ENCODE results near the gene HIBADH.

HIBADH gene

DNA sequence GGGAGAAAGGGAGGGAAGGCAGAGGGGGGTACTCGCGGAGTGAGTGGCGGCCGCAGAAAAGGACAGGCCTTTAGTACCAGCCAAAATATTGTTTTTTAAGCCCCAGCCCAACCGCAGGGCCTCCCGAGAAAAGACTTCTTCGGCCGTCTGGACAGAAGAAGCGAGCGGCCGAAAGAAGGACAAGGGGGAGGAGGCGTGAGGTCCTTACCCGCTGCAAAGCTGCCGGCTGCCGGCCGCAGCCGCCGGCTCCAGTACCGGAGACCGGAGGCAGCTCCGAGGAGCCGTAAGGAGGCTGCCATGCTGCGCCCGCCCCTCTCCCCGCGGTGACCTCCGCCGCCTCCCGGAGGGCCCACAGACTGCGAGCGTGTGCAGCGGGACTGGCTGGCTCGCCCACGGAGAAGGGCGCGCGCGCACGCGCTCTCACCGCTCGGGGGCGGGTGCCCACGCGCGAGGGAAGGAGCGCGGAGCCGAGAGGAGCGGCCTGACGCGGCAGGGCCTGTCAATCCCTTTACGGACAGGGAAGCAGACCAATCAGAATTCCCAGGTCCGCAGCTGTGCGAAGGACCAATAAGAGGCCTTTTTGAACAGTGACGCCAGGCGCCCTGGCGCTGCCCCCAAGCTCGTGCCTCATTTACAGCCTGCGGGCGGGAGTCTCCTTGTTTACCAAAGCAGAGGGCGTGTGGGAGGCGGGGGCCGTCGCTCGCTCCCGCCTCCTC is at the start of gene HIBADH:
Gene HIBADH, minus strand, starts transcription at position 394 of the 716 bp plus-strand sequence. Its CDS starts 95 bp downstream, at position 299.
- DNase-seq = peak; percentile 97

DNA sequence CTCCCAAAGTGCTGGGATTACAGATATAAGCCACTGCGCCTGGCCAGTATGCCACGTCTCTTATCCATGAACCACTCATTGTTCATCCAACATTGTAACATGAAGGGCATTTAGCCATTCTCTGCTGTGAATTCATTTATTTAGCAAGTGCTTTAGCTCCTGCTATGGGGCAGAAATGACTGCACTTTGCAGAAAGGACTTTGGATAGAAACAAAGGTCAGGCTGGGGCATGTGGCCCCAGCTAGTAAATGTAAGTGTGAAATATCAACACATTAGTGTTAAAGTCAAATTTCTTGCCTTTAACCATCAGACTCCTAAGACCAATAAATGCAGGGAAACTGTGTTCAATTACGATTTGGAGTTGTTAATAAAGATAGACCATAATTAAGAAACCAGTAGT is 49.5 kb upstream of the HIBADH start:
- DNase-seq = no peak

DNA sequence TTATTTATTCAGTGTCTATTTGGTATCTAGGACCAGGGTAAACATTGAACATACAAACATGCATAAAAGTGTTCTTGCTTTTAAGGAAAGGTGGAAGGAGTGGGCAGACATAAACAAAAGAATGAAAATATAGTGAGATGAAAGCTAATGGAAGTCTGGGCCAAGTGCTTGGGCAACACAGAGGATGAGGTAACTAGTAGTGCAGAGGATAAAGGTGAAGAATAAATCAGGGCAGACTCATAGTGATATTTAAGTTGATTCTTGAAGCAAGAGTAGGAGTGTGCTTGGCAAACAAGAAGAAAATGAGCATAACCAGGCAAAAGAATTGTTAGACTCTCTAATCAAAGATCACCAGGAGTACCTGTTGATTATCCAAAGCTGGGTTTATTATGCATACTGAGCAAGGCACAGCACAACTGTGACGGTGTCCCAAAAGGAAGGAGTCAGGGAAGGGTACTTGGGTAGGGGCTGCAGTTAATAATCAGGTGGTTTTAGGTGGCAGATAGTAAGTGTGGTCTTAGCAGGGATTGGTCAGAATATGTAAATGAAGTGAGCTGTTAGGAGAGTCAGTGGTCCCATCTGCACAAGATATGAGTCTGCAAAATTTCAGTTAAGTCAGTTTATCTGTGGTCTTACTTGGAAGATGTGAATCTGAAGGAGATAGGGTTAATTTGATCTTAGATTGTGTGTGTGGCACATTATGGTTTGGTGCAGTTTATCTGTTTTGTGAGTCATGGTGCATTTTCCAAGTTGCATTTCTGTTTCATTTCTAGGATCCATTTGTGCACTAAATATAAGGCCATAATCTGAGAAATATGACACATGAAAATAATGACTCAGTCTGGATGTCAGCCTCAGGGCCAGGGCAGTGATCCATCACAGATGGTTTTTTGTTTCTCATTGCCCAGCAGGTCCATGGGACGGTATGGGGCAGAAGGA is 46.7 kb upstream of the HIBADH start:
- DNase-seq = peak; percentile 48

DNA sequence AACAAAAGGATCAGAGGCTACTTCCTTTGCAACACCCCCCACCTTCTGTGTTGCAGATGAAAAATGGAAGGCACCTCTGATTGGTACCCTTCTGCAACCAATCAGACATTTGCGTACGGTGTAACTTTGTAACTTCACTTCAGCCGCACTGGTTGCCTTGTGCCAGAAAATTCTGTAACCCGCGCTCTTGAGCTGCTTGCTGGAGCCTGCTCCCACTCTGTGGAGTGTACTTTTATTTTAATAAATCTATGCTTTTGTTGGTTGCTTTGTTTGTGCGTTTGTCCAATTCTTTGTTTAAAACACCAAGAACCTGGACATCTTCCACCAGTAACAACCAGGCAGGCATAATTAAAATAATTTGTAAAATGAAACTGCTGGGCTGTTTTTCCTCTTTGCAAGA is 45.8 kb upstream of the HIBADH start:
- no peak for DNase-seq

DNA sequence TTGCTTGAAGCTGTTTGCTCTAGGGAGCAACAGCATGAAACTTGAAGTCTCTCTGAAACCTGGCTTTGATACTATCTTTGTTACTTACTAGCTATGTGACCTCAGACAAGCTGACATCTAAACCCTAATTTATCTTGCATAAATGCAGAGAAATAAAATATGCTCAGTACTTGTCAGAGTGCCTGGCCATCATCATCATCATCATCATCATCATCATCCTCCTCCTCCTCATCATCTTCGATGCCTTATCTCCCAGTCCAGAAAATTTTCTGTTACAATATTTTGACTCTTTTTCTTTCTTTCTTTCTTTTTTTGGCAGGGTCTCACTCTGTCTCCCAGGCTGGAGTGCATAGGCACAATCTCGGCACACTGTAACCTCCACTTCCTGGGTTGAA is 42.5 kb upstream of the HIBADH start:
- DNase-seq = no peak

GRCh38 chr7:27704422-27705199 is 41.9 kb upstream of the HIBADH start:
- DNase-seq = no peak

- no peak for DNase-seq
Observed at GRCh38 chr7:27703181-27703580, 40.5 kb upstream of the HIBADH start.

GRCh38 chr7:27700501-27700900 is 37.8 kb upstream of the HIBADH start:
- DNase-seq = no peak

- DNase-seq = no peak
Observed at GRCh38 chr7:27699751-27700150, 37.1 kb upstream of the HIBADH start.

DNA sequence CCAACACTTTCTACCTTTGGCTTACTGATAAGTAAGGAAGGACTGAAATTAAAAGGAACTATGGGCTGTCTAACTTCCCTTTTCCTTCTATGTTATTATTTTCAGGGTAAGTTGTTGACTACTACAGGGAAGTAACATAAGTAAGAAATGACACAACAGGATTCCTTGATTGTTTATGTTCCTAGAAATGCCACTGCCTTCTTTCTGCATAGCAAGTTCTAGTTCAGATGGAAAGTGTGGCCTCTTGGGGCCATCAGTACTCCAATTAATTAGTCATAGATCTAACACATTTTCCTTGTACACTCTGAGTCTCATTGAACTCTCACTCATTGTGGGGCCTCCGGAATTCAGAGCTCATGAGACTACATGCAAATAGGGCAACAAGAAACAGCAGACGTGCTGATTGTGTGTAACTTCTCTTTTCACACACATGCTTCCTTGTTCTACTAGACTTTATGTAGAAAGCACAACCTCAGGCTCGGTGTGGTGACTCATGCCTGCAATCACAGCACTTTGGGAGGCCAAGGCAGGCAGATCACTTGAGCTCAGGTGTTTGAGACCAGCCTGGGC is 35.3 kb upstream of the HIBADH start:
- DNase-seq = no peak

- no peak for DNase-seq
Observed at GRCh38 chr7:27695096-27695495, 32.4 kb upstream of the HIBADH start.

DNA sequence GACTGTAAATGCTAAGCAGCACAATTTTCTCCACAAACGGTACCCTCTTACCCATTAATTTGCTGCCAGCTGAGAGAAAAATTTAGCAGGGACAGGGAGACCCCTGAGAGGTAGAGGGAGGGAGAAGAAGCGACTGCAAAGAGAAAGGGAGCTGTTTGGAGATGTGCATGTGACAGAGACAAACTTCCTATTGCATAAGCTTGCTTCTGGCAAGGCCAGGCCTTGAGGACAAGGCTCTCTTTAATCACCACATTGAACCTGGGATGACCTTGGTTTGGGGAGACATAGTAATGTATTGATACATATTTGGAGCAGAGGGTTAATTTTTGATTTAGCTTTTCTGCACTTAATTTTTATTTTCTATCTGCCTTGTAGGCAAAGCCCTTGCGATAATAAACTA is 31.1 kb upstream of the HIBADH start:
- no peak for DNase-seq

- DNase-seq = no peak
Observed at GRCh38 chr7:27690649-27691048, 28.0 kb upstream of the HIBADH start.

- DNase-seq = no peak
Observed at GRCh38 chr7:27689591-27690164, 27.0 kb upstream of the HIBADH start.

DNA sequence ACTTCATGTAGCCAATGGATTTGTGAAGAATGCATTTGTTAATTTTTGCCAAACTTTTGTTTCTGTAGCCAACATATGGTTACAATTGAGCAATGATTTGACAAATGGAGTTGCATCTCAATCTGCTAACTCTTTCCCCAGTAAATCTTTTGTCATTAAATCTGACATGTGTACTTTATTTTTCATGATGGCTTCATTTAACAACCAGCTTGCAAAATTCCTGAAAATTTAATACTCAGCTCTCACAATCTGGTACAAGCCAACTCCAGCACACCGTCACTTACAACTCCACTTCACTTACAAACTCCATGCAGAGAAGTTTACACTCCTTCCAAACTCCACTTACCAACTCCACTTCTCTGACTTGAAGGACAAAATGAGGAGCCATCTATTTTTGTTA is 26.5 kb upstream of the HIBADH start:
- no peak for DNase-seq

DNA sequence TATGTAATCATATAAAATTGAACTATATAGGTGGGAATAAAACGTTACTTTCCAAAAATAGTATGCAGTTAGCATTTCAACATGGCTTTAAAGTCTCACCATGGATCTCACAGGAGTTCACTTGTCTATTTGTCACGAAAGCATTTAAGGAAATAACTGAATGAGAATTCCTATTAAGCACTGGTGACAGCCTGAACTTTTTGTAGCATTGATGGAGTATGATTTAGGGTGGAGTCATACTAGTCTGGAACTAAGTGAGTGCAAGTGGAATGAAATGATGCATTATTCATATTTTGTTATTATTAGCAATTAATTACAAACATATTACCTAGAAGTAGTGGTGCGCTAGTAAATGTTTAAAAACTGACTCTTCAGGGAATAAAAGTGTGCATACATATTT is 26.0 kb upstream of the HIBADH start:
- DNase-seq = no peak

- DNase-seq = no peak
Observed at GRCh38 chr7:27688056-27688455, 25.4 kb upstream of the HIBADH start.

DNA sequence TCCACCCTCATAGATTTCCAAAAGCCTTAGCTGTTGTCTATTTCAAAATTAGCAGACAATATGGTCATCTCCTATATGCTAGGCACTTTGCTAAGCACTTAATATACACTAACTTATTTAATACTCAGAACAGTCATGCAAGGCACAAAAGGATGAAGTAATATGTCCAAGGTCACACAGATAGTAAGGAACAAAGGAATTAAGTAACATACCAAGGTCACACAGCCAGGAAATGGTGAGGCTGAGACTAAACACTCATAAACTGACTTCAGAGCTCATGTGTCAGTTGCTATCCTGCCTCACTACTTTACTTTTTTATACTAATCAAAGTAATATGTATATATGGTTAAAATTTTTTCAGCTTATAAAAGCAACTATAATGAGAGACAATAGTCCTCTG is 23.6 kb upstream of the HIBADH start:
- DNase-seq = no peak

- no peak for DNase-seq
Observed at GRCh38 chr7:27685893-27686292, 23.2 kb upstream of the HIBADH start.

DNA sequence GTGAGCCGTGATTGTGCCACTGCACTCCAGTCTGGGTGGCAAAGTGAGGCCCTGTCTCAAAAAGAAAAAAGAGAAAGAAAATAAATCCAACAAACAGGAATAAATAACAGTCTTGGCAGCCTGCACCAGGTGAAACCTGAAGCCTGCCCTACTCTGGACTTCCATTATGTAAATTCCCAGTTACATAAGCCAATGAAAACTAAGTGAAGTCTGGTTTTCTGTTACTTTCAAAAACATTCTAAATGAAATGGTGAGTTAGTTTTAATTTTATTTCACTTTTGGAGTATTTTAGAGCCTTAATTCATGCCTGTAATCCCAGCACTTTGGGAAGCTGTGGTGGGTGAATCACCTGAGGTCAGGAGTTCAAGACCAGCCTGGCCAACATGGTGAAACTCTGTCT is 22.5 kb upstream of the HIBADH start:
- DNase-seq = no peak

GRCh38 chr7:27684491-27684890 is 21.8 kb upstream of the HIBADH start:
- no peak for DNase-seq

DNA sequence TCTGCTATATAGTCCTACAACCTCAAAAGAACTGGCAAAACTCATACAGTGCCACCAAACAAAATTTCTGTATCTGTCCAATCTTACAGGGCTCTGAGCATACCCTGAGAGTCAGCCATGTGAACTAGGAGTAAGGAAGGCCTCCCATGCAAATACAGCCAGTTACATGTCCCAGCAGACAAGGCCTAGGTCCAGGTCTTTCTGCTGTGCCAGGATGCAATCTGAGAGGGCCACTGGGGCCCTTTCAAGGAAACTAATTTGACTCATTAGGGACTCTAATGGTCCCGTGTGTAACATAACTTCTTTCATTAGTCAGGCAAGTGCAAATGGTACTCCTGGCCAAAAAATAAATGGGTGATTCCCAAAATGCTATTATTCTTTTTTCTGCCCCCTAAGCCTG is 17.9 kb upstream of the HIBADH start:
- DNase-seq = no peak
